Measurements from ENCODE around the gene MACROH2A1.

The MACROH2A1 gene

DNA sequence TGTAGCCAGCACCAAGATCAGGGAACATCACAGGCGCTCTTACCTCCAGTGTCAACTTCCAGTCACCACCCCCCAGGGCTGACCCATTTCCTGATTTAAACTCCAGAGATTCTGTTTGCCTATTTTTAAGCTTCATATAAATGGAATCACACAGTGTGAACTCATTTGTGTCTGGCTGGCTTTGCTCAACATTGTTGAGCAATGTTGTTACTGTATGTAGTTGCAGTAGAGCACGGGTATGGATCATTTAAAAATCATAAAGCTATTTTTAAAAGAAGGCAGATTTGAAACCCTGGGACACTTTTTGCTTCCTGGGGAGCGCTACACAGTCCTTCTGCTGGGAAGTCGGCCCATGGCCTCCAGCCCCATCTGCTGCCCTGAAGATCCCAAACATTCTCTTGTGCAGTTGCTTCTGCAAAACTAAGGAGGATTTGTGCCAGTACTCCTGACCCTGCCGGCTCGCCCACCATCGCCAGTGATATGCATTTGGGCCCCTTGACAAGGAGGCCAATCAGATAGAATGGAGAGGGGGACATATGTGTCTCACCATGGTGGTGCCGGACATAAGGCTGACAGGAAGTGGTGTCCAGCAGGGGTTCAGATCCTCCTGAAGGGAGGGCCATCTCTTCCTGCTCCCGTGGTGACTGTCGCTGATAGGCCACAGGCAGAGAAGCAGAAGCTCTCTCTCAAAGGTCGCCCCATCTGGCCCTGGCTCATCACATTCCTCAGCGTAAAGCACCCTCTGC is 34.8 kb upstream of the MACROH2A1 start:
- H3K27me3 ChIP-seq (ENCODE audit: insufficient read depth, low read depth, severe bottlenecking) = no peaks in the 10 kb centered on the region
- no peak overlapping the region for H3K27ac ChIP-seq
- no peaks in the 10 kb centered on the region for H3K9me3 ChIP-seq (ENCODE audit: severe bottlenecking)
- no peak for DNase-seq
- no peak overlapping the region for H3K4me3 ChIP-seq (ENCODE audit: low read depth, low read length)
- no peaks in the 10 kb centered on the region for H3K36me3 ChIP-seq
- TF ChIP-seq, protein P1, sequence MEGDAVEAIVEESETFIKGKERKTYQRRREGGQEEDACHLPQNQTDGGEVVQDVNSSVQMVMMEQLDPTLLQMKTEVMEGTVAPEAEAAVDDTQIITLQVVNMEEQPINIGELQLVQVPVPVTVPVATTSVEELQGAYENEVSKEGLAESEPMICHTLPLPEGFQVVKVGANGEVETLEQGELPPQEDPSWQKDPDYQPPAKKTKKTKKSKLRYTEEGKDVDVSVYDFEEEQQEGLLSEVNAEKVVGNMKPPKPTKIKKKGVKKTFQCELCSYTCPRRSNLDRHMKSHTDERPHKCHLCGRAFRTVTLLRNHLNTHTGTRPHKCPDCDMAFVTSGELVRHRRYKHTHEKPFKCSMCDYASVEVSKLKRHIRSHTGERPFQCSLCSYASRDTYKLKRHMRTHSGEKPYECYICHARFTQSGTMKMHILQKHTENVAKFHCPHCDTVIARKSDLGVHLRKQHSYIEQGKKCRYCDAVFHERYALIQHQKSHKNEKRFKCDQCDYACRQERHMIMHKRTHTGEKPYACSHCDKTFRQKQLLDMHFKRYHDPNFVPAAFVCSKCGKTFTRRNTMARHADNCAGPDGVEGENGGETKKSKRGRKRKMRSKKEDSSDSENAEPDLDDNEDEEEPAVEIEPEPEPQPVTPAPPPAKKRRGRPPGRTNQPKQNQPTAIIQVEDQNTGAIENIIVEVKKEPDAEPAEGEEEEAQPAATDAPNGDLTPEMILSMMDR (IDR thresholded peaks at IDR 0.05; ENCODE audit: low read depth, low read length) = no peak

DNA sequence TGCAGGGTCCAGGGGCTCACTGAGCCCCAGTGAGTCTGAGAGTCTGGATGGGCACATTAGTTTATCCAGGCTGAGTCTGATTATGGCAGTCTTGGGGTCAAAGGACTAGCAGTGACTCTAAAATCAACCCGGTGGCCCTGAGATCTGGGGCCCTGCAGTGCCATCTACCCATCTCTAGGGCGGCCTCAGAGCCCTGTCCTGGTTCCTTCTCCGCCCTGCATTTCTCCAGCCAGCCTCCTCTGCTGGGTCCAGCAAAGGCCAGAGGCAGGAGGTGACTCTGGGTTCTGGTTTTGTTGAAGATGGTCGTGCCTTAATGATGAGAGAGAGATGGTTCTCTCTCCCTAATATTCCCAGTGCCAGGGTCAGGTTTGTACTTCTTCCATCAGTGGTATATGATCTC is 33.1 kb upstream of the MACROH2A1 start:
- no peak for DNase-seq

DNA sequence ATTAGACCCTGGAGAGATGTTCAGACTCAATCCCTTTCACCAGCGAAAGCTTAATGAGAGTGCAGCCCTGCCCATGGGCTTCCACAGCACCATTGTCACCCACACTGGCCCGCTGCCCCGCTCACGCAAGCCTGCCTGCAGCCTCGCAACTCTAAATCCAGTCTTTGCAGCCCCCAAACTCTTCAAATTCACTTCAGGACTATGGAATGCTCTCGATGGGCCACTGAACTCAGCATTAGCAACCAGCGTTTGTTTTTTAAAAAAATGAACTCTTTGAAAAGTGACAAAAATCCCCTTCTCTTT is 31.1 kb upstream of the MACROH2A1 start:
- H3K9me3 ChIP-seq (ENCODE audit: severe bottlenecking) = no peaks in the 10 kb centered on the region
- no peaks in the 10 kb centered on the region for H3K27me3 ChIP-seq (ENCODE audit: insufficient read depth, low read depth, severe bottlenecking)
- no peak for DNase-seq
- H3K4me3 ChIP-seq (ENCODE audit: low read depth, low read length) = no peak overlapping the region
- no peak overlapping the region for H3K27ac ChIP-seq
- H3K36me3 ChIP-seq = no peaks in the 10 kb centered on the region
- TF ChIP-seq, protein P1 (IDR thresholded peaks at IDR 0.05; ENCODE audit: low read depth, low read length) = no peak

More for the DNA sequence above, 33.1 kb upstream of the MACROH2A1 start:
- Histone ChIP-seq H3K27ac (no peak overlapping the region), H3K4me3 (ENCODE audit: low read depth, low read length) (no peak overlapping the region), H3K27me3 (ENCODE audit: insufficient read depth, low read depth, severe bottlenecking) (no peaks in the 10 kb centered on the region), H3K36me3 (no peaks in the 10 kb centered on the region), H3K9me3 (ENCODE audit: severe bottlenecking) (no peaks in the 10 kb centered on the region)
- TF ChIP-seq, protein P1 (IDR thresholded peaks at IDR 0.05; ENCODE audit: low read depth, low read length) = no peak

DNA sequence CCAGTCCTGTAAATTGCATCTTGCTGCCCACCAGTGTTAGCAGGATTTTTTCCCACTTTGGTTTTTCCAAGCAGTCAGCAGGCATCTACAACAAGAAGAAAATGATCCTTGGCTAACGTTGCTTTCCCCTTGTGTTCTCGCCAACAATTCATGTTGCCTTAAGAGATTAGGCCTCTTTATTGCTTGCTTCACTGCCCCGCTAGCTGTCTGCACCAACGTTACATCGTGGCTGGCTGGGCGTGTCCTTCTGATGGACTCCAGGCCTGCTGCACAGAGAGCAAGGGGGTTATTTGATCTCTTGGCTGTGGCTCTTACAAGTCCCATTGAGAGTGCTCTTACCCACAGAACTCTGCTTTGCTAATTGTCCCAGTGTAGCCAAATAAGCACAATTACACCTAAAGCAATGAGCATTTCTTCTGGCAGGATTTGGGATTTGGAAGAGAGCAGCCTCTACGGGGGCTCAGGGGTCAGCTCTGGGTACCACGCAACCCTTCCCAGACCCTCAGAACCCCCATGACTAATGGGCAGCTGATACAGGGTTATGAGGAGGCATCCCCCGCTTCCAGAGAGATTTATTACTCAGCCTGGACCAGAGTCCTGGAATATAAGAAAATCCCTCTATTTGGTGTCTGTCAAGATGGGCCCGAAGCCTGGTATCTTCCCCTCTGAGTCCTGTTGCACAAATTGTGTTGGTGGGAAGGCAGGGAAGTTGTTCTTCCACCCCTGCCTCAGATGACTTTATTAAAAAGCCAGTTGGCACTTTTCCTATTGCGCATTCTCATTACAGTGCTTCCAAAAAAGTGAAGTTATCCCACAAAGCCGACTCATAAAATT is 30.5 kb upstream of the MACROH2A1 start:
- peak; percentile 87 for DNase-seq
- H3K27ac ChIP-seq = peak overlapping the region; percentile 41
- no peaks in the 10 kb centered on the region for H3K27me3 ChIP-seq (ENCODE audit: insufficient read depth, low read depth, severe bottlenecking)
- TF ChIP-seq, protein P1 (IDR thresholded peaks at IDR 0.05; ENCODE audit: low read depth, low read length) = no peak
- H3K4me3 ChIP-seq (ENCODE audit: low read depth, low read length) = peak overlapping the region; percentile 4; the same call in 1 of the 2 replicates
- H3K9me3 ChIP-seq (ENCODE audit: severe bottlenecking) = no peaks in the 10 kb centered on the region
- no peaks in the 10 kb centered on the region for H3K36me3 ChIP-seq

DNA sequence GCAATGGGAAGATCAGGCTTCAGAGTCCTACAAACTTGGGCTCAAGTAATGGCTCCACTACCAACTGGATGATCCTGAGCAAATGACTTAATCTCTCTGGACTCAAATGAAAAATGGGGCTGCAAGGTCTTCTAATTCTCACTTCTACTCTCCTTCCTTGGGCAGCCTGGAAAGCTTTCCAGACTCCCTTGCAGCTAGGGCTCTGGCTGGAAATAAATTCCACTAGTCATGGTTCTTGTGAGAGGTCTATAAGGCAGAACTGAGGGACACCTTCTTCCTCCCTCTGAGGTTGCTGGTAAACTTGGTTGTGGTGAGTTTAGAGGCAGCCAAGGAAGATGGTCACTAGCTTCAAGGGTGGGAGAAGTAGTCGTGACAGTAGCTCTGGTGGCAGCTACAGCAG is 29.6 kb upstream of the MACROH2A1 start:
- TF ChIP-seq, protein P1 (IDR thresholded peaks at IDR 0.05; ENCODE audit: low read depth, low read length) = no peak
- peak overlapping the region; percentile 41; the same call in 1 of the 2 replicates for H3K27ac ChIP-seq
- no peaks in the 10 kb centered on the region for H3K9me3 ChIP-seq (ENCODE audit: severe bottlenecking)
- no peaks in the 10 kb centered on the region for H3K36me3 ChIP-seq
- no peak for DNase-seq
- no peaks in the 10 kb centered on the region for H3K27me3 ChIP-seq (ENCODE audit: insufficient read depth, low read depth, severe bottlenecking)
- H3K4me3 ChIP-seq (ENCODE audit: low read depth, low read length) = no peak overlapping the region

All from WERI-Rb-1 (cell line).